ENCODE results near the gene LRCH2.

DNA sequence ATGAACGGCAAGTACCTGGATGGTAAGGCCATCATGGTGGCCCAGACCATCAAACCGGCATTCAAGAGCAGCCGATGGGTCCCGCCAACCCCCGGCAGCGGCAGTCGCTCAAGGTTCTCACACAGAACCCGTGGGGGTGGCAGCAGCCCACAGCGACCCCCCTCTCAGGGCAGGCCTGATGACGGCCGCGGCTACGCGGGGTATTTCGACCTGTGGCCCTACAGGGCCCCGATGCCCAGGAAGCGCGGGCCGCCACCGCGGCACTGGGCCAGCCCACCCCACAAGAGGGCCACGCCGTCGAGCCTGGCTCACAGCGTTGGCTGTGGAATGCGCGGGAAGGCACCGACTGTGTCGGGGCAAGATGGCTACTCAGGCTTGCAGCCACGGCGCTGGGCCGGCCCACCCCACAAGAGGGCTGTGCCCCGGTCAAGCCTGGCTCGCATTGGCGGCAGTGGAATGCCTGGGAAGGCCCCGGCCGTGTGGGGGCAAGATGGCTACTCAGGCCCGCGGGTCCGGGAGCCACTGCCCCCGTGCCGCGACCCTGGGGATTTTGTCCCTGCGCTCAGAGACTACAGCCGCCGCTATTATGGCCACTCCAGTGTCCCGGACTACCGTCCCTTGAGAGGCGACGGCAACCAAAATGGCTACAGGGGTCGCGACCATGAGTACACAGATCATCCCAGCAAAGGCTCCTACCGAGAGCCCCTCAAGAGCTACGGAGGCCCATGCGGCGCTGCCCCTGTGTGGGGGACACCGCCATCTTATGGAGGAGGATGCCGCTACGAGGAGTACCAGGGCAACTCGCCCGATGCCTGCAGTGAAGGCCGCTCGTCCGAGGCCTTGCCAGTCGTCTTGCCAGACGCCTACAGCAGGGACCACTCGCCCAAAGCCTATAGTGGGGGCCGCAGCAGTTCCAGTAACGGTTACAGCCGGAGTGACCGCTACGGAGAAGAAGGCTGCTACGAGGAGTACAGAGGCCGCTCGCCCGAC, 44.0 kb downstream of the LRCH2 start:
- no peak for TF ChIP-seq FOXM1 (IDR thresholded peaks at IDR 0.05; ENCODE audit: borderline replicate concordance)
- no peak for TF ChIP-seq NFRKB (IDR thresholded peaks at IDR 0.05)
- no peak for TF ChIP-seq TARDBP (IDR thresholded peaks at IDR 0.05)
- TF ChIP-seq ARNT (IDR thresholded peaks at IDR 0.05), result no peak
- TF ChIP-seq, protein P1, sequence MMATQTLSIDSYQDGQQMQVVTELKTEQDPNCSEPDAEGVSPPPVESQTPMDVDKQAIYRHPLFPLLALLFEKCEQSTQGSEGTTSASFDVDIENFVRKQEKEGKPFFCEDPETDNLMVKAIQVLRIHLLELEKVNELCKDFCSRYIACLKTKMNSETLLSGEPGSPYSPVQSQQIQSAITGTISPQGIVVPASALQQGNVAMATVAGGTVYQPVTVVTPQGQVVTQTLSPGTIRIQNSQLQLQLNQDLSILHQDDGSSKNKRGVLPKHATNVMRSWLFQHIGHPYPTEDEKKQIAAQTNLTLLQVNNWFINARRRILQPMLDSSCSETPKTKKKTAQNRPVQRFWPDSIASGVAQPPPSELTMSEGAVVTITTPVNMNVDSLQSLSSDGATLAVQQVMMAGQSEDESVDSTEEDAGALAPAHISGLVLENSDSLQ (IDR thresholded peaks at IDR 0.05), result no peak
- TF ChIP-seq L3MBTL2 (conservative IDR thresholded peaks at IDR 0.05), result no peak
- no peak for TF ChIP-seq SUZ12 (IDR thresholded peaks at IDR 0.05)
- no peak for TF ChIP-seq FOXK2 (IDR thresholded peaks at IDR 0.05)
- TF ChIP-seq BHLHE40 (IDR thresholded peaks at IDR 0.05; ENCODE audit: borderline replicate concordance), result no peak
